GM12873 (cell line): Measurements from ENCODE around the gene MAFF.

Source experiments
- TF ChIP-seq, protein P1 (sequence below): IDR thresholded peaks from 2 replicates; pipeline ENCODE4 v1.5.1; 2012; ENCODE audit warnings: low read depth, mild to moderate bottlenecking, moderate library complexity, low read length, control low read depth; ENCODE audit not compliant: insufficient read depth; ENCODE audit errors: missing control alignments

Gene MAFF

DNA sequence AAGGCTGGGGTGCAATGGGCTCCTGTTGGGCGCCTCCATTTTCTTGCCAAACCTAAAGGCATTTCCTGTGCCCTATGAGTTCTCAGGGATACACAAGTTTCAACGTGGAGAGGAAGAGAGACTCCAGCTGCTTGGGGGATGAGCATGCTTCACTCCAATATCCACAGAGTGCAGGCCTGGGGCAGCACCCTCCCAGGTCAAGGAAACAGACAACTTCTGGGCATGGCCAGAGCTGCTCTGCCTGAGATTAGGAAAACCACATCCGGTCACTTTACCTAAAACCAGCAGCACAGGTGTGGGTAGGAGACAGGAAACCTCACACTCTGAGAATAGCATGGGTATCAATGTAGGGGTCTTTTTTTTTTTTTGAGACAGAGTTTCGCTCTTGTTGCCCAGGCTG is 42.3 kb downstream of the MAFF start:
- TF ChIP-seq, protein P1, sequence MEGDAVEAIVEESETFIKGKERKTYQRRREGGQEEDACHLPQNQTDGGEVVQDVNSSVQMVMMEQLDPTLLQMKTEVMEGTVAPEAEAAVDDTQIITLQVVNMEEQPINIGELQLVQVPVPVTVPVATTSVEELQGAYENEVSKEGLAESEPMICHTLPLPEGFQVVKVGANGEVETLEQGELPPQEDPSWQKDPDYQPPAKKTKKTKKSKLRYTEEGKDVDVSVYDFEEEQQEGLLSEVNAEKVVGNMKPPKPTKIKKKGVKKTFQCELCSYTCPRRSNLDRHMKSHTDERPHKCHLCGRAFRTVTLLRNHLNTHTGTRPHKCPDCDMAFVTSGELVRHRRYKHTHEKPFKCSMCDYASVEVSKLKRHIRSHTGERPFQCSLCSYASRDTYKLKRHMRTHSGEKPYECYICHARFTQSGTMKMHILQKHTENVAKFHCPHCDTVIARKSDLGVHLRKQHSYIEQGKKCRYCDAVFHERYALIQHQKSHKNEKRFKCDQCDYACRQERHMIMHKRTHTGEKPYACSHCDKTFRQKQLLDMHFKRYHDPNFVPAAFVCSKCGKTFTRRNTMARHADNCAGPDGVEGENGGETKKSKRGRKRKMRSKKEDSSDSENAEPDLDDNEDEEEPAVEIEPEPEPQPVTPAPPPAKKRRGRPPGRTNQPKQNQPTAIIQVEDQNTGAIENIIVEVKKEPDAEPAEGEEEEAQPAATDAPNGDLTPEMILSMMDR, result no peak

DNA sequence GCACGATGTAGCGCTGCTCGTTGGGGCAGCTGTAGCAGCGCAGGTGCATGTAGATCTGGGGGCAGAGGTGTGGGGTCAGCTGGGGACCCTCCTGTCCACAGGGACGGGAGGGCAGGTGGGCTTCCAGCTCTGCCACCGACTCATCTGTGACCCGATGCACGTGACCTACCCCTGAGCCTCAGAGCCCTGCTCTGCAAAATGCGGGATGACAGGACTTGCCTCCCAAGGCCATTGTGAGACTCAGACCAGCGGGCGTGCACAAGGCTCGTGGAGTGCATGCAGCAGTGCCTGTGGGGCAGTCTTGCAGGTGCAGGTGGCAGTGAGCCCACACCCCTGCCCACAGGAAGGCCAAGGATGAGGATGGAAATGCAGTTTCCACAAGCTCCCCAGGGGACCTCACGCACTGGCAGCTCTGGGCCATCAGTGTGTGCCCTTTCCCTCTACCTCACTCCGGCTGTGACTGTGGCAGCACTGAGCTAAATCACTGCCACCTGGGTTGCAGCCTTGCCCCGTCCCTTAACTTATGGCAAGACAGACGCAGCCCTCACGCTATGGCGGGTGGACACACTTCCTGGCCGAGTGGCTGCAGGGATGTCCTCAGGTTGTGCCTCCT is 44.4 kb downstream of the MAFF start:
- TF ChIP-seq, protein P1, result no peak

DNA sequence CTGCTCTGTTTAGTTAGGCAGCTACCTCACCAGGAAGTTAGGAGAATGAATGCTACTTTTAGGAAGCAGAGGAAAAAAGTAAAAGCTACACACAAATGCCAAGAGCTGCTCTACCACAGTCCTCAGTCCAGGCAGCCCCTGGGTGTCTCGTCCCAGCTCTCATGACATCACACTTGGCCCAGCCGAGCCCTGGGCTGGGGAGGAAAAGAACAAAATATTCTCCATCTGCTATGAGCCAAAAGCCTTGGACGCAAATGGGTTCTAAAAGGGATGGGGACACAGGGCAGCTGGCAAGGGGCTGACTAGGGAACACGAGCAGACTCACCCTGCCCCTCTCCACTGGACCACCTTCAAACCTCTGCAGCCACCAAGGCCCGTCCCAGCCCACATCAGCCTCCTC is 44.9 kb downstream of the MAFF start:
- TF ChIP-seq, protein P1, result no peak

DNA sequence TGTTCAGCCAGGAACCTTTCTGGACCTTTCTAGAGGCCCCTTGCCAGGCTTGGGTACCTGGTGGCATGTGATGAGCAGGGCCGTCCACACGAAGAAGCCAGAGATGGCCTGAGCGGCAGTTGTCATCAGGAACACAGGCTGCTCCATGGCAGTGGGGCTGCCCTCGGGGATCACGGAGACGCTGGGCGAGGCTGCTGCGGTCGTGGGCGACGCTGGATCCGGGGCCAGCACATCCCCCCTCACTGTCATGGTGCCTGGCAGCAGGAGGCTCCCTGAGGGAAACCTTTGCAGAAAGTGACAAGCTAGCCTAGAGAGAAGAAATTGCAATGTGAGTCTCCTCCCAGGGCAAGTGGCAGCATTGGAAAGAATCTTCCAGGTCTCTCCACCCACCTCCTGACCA is 45.9 kb downstream of the MAFF start:
- TF ChIP-seq, protein P1, result no peak

DNA sequence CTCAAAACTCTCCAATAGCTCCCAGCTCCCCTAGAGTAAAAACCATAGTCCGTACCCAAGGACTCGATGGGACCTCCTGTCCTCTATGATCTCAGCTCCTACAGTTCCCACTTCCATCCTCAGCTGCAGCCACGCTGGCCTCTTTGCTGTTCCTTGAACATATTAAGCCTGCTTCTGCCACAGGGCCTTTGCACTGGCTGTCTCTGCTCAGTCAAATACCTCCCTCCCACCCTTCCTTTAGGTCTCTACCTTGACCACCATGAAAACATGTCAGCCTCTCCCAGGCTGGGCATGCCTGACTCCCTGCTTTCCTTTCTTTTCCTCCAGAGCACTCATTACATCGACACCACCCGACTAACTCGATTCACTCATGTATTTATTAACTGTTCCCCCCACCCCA is 46.5 kb downstream of the MAFF start:
- TF ChIP-seq, protein P1, result no peak

DNA sequence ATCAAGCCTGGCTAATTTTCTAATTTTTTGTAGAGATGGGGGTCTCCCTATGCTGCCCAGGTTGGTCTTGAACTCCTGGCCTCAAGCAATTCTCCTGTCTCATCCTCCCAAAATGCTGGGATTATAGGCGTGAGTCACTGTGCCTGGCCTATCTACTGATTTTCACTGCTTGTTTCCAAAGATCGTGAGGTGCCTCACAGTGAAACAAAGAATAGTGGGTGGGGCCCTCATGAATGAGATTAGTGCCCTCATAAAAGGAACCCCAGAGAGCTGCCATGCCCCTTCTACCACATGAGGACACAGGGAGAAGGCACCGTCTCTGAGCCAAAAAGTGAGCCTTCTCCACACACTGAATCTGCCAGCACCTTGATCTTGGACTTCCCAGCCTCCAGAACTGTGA is 47.5 kb downstream of the MAFF start:
- TF ChIP-seq, protein P1, result no peak

DNA sequence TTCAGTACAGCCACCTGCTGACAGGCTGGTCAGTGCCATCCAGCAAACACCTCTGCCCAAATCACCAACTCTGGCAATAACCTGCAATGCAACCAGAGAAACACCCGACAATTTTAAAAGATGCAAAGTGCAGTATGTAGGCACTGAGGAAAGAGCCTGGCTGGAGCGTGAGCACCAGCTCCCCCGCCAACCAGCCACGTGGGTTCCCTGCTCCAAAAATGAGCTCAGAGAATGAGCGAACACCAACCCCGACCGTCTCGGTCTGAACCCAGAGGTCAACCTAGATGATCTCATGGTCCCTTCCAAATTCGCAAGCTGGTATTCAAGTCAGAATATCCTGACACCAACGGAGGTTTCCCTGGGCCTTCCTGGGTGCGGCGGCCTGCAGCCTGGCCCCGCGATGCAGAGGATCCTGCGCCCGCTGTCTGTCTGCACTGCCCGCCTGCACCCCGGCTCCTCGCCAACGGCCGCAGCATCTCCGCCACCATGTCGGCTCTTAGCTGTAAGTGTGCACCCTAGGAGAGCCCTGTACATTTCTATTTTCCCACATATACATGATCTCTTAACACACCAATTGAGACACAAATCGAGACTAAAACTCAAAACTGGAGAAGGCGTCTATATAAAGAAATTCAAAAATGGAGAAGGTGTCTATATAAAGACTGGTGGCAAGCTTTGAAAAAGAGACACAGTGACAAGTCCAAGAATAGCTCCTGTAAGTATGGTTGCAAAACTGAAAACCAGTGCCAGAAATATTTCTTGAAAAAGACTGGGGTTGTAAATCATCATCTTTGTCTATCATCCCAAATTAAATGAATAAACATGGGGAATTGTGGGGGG is 48.2 kb downstream of the MAFF start:
- TF ChIP-seq, protein P1, result no peak
